GM19438 (cell line): Measurements from ENCODE around the gene ZFYVE28.

ENCODE experiments used
- ATAC-seq: cut with Tn5 transposase; IDR thresholded peaks from one replicate; pipeline ENCODE4 v1.9.1; 2021; ENCODE audit warnings: low read depth; ENCODE audit not compliant: unreplicated experiment

ZFYVE28 gene

DNA sequence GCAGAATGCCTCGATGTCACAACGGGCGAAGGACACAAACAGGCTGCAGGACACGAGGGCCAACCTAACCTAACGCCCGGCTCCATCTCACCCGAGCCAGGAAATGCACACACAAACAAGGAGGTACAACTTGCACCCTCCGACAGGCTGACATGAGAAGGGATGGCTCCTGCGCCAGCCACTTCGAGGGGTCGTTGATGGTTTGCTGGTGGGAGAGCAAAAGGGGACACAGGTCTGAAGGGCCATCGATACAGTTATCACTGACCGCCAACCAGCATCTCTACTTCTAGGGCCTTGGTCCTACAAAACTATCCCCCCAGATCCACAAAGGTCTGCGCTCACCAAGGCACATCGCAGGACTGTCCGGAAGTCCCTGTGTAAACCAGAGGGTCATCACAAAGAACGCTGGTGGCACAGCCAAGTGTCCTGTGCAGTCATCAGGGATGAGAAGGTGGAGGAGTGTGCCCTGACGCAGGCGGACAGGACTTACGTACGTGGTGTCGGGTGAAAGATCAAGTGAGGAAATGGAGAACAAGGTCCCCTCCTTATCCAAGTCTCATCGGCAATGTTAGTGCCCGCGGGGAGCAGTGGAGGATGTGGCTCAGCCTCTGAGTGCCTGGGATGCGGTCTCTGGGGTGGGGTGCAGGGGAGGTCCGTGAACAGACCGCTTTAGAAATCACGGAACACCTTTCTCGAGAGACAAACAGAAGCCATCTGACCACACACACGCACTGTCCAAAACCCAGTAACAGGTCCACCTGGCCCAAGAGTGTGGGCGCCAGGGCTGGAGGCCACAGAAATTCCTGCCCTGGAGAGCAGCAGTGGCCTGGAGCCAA, 163.6 kb downstream of the ZFYVE28 start:
- no peak for ATAC-seq

GRCh38 chr4:2253160-2254084, 165.0 kb downstream of the ZFYVE28 start:
- no peak for ATAC-seq

GRCh38 chr4:2252530-2253091, 165.8 kb downstream of the ZFYVE28 start:
- ATAC-seq = no peak

- ATAC-seq = no peak
Observed at GRCh38 chr4:2251795-2252529, 166.5 kb downstream of the ZFYVE28 start.

DNA sequence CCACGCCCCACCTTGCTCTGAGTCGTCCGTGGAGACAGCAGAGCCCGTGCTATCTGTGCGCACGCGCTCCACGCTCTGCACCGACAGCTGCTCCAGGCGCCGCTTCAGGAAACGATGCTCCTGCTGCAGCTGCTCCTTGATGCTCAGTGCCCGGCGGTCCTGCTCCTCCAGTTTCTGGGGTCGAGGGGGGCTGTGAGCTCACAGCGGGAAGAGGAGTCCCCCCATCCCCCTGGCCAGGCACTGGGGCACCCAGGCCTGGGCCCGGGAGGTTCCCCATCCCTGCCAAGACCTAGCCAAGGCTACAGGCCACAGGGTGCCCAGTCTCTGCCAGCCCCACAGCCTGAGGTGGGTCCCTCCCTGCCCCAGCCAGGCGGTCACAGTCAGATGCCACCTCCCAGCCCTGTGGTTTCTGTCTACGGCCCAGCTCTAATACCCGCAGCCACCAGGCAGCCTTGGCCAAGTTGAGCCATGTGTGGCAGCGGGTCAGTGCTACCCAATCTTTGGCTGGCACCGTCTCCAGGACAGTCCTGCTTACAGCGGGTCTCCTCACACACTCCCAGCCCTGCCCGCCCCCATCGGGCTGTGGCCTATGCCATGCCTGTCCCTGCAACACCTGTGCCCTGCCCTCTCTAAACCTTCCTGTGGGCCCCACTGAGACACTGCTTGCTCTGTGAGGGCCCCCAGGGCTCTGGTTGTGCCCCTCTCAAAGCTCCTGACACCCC, 167.2 kb downstream of the ZFYVE28 start:
- no peak for ATAC-seq

GRCh38 chr4:2250357-2251072, 167.9 kb downstream of the ZFYVE28 start:
- no peak for ATAC-seq

- no peak for ATAC-seq
Observed at GRCh38 chr4:2249526-2250356, 168.7 kb downstream of the ZFYVE28 start.

DNA sequence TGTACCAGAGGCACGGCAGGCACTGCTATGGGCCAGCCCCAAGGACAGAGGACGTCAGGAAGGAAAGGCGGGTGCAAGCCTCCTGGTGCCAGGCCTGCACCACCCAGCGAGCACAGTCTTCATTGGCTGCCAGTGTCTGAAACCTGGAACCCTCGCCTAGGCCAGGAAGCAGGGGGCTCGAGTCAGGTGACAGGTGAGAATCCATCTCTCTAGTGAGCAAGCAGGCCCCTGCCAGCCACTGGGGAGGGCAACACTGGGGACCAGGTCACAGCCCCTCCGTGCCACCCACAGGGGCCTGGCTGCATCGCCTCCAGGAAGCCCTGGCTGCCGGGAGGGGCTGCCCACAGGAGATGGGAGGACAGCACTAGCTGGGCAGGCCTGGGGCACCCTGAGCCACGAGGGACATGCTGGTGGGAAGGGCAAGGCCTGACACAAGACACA, 169.6 kb downstream of the ZFYVE28 start:
- ATAC-seq = no peak

DNA sequence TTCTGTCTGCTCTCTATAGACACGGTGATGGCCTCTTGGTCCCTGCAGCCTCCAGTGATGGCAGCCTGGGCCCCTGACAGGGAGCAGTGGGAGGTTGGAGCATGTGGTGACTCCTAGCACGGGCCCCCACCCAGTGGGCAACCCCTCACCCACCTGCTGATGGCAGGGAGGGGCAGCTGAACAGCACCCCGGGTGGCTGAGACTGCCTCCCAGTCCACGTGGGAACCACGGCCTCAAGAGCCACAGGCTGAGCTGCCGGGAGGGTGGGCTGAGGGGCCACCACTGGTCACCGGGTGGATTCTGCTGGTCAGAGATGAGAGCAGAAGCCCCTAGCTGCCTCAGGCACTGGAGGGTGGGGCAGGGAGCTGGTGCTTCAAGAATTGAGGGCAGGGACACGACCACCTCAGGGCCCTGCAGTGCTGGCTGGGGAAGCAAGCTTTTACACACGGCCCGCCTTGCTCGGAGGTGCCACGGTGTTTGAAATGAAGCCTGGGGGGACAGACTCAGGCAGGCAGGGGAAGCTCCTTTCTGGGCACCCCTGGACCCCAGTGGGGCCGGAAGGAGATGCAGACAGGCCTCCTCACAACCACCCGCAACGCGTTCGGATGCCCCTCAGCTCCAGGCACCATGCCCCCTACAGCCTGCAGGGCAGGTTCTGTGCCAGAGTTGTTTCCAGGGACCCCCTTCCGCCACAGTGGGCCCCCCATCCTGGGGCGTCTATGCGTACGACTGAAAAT, 170.2 kb downstream of the ZFYVE28 start:
- ATAC-seq = no peak

DNA sequence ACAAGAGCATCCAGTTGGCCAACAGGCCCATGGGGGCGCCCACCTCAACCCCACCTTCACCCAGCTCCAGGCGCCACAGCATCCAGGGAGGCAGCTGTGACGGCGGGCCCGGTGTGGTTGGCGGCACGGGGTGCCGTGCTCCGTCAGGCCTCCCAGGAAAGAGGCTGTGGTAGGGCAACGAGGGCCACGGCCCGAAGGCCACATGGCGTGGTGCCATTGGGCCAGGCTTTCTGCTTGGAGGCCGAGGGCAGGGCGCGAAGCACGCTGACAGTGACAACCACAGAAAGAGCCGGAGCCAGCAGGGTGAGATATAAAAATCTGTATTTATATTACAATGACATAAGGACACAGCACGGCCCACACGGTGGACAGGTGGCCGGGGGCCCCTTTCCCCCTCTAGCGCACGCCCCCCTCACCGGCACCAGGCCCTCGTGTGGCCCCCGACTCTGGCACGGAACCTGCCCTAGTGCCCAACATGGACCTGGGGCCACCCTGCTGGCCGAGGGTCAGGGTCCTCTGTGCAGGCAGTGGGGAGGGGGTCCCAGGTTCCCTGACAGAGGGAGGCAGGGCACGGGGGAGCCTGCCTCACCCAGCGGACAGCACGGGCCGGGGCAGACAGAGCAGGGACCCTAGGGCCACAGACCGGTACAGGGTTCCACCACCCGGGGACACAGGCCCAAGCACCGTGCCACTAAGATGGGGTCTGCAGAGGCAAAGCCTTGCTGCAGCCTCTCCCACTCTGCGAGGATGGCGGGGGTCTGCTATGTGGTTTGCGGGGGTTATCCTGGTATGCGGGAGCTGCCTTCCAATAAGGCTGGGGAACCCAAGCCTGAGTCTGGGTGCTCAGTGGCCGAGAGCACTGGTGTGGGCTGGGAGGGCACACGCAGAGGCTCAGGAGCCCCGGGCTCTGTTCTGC, 171.1 kb downstream of the ZFYVE28 start:
- ATAC-seq = no peak

GRCh38 chr4:2246384-2247127, 171.9 kb downstream of the ZFYVE28 start:
- no peak for ATAC-seq

GRCh38 chr4:2245787-2246275, 172.6 kb downstream of the ZFYVE28 start:
- no peak for ATAC-seq

- ATAC-seq = no peak
Observed at GRCh38 chr4:2245057-2245786, 173.2 kb downstream of the ZFYVE28 start.

GRCh38 chr4:2243681-2244380, 174.6 kb downstream of the ZFYVE28 start:
- ATAC-seq = no peak
